Spleen (tissue), 7 donors: ENCODE results near the gene FN1.

Experiments used
- POLR2A ChIP-seq, 3 donors: fragments of 450-650 bp; IDR thresholded peaks; one replicate each; pipeline ENCODE4 v1.5.1; 2017; ENCODE audit warnings: antibody characterized with exemption in 3 of 3, mild to moderate bottlenecking in 1 of 3
- POLR2AphosphoS5 ChIP-seq, 3 donors: sonication (generic); formaldehyde crosslinking; IDR thresholded peaks; one replicate each; pipeline ENCODE4 v1.5.1; 2017; ENCODE audit warnings: antibody characterized with exemption in 3 of 3
- TF ChIP-seq, protein P1 (sequence below), 11 experiments: fragments of 200-600 bp in 7 of 11; fragments of 450-650 bp in 4 of 11; sonication (generic) in 4 of 11; IDR thresholded peaks in 8 of 11; conservative IDR thresholded peaks in 3 of 11; 1 replicate in 7 of 11; 2 replicates in 4 of 11; pipeline versions ENCODE4 v1.4.0 to v1.8.0; 2016 to 2021; ENCODE audit warnings: antibody characterized with exemption in 11 of 11, inconsistent platforms in 4 of 11, mild to moderate bottlenecking in 1 of 11
- donor health status: DM: no; HTN: no; CAD: no; lungs with moderate emphysema.
- donor health status: DM: no; HTN: no; CAD: no.
- donor health status: DM: no; HTN: no; CAD: no.

DNA sequence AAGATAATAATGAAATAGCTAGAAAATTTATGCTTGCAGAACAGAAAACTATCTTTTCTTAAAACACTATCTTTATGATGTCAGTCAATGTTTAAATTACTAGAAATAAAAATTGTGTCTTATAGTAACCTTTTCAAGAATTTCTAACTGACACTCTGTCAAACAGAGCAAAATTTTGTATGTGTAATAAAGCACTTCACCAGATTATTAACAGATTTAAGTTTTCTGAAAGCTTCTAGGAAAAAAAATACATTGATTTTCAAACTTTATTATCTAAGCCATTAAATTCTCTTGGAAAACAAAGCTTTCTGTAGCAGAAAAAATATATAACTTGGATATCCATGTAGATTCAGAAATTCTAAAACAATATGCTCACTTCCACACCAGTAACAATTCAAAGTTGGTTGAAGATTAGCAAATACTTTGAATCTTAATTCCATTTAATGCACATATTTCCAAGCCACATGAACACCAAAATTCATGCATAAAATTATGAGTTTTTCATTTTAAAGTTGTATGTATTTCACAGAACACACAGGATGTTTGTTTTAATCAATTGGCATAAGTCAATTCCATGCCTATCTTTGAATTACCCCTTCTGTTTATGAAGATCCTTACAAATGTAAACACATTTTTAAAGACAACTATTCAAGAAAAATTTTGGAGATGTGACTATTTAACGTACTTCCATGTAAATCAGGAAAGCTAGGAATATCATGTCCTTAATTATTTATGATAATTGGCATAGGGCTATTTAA lies 19.9 kb downstream of the FN1 start:
- TF ChIP-seq, protein P1, sequence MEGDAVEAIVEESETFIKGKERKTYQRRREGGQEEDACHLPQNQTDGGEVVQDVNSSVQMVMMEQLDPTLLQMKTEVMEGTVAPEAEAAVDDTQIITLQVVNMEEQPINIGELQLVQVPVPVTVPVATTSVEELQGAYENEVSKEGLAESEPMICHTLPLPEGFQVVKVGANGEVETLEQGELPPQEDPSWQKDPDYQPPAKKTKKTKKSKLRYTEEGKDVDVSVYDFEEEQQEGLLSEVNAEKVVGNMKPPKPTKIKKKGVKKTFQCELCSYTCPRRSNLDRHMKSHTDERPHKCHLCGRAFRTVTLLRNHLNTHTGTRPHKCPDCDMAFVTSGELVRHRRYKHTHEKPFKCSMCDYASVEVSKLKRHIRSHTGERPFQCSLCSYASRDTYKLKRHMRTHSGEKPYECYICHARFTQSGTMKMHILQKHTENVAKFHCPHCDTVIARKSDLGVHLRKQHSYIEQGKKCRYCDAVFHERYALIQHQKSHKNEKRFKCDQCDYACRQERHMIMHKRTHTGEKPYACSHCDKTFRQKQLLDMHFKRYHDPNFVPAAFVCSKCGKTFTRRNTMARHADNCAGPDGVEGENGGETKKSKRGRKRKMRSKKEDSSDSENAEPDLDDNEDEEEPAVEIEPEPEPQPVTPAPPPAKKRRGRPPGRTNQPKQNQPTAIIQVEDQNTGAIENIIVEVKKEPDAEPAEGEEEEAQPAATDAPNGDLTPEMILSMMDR (IDR thresholded peaks at IDR 0.05 in 8 of 11, conservative IDR thresholded peaks at IDR 0.05 in 3 of 11), result no peak
- TF ChIP-seq POLR2AphosphoS5 (IDR thresholded peaks at IDR 0.05) (no peak), POLR2A (IDR thresholded peaks at IDR 0.05) (no peak)
